Measurements from ENCODE around the gene SLC28A1.

GRCh38 chr15:84955089-84955848 is 70.8 kb downstream of the SLC28A1 start:
- TF ChIP-seq, protein P1, sequence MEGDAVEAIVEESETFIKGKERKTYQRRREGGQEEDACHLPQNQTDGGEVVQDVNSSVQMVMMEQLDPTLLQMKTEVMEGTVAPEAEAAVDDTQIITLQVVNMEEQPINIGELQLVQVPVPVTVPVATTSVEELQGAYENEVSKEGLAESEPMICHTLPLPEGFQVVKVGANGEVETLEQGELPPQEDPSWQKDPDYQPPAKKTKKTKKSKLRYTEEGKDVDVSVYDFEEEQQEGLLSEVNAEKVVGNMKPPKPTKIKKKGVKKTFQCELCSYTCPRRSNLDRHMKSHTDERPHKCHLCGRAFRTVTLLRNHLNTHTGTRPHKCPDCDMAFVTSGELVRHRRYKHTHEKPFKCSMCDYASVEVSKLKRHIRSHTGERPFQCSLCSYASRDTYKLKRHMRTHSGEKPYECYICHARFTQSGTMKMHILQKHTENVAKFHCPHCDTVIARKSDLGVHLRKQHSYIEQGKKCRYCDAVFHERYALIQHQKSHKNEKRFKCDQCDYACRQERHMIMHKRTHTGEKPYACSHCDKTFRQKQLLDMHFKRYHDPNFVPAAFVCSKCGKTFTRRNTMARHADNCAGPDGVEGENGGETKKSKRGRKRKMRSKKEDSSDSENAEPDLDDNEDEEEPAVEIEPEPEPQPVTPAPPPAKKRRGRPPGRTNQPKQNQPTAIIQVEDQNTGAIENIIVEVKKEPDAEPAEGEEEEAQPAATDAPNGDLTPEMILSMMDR (optimal IDR thresholded peaks at IDR 0.05 in 1 of 3, IDR thresholded peaks at IDR 0.05 in 1 of 3, conservative IDR thresholded peaks at IDR 0.05 in 1 of 3; ENCODE audit: extremely low read depth in 1 of 3, insufficient read depth in 2 of 3, low read length in 3 of 3): peak; percentile 87 to 94 (median 87)
- TF ChIP-seq EZH2 (IDR thresholded peaks at IDR 0.05; ENCODE audit: low read length): no peak

Measured in keratinocyte (primary cell).